HepG2 (cell line): ENCODE data around the gene CNTFR. TPM values are rescaled to one million over a fixed set of nuclear protein-coding genes. Genes with fewer than 3 reads are reported as not detected.

Experiments
- ATM ChIP-seq: fragments of 450-650 bp; IDR thresholded peaks from 2 replicates; pipeline ENCODE4 v1.7.1; 2017; ENCODE audit warnings: mild to moderate bottlenecking, borderline replicate concordance
- GTF3A ChIP-seq: sonication (generic); formaldehyde crosslinking; conservative IDR thresholded peaks from 2 replicates; pipeline ENCODE4 v1.4.0; 2020; ENCODE audit warnings: mild to moderate bottlenecking, missing genetic modification reagents
- JUN ChIP-seq: sonication (generic); formaldehyde crosslinking; IDR thresholded peaks from 2 replicates; pipeline ENCODE4 v1.4.0; 2020; ENCODE audit warnings: mild to moderate bottlenecking, missing genetic modification reagents
- MBD4 ChIP-seq: IDR thresholded peaks from 2 replicates; pipeline ENCODE4 v1.6.1; 2012; ENCODE audit warnings: low read length, inconsistent platforms, borderline replicate concordance
- MED8 ChIP-seq: sonication (generic); formaldehyde crosslinking; IDR thresholded peaks from 2 replicates; pipeline ENCODE4 v1.8.1; 2023; ENCODE audit warnings: mild to moderate bottlenecking, missing genetic modification reagents; ENCODE audit not compliant: insufficient replicate concordance
- PHB2 ChIP-seq: fragments of 450-650 bp; IDR thresholded peaks from 2 replicates; pipeline ENCODE4 v1.6.1; 2018; ENCODE audit not compliant: partially characterized antibody
- RAD21 ChIP-seq: fragments of 450-650 bp; formaldehyde crosslinking; IDR thresholded peaks from 2 replicates; pipeline ENCODE4 v1.5.0; 2020; ENCODE audit warnings: mild to moderate bottlenecking
- REPIN1 ChIP-seq: sonication (generic); formaldehyde crosslinking; IDR thresholded peaks from 2 replicates; pipeline ENCODE4 v1.8.0; 2022; ENCODE audit warnings: missing genetic modification reagents, low read depth, mild to moderate bottlenecking, borderline replicate concordance
- TBX3 ChIP-seq: fragments of 450-650 bp; IDR thresholded peaks from 2 replicates; pipeline ENCODE4 v1.6.1; 2017; ENCODE audit warnings: antibody characterized with exemption, mild to moderate bottlenecking, inconsistent platforms, borderline replicate concordance
- ZC3H4 ChIP-seq: sonication (generic); formaldehyde crosslinking; IDR thresholded peaks from 2 replicates; pipeline ENCODE4 v1.4.0; 2020; ENCODE audit warnings: missing genetic modification reagents, borderline replicate concordance
- ZNF10 ChIP-seq: sonication (generic); formaldehyde crosslinking; IDR thresholded peaks from 2 replicates; pipeline ENCODE4 v1.4.0; 2020; ENCODE audit warnings: mild to moderate bottlenecking, low read depth, missing genetic modification reagents, borderline replicate concordance
- ZNF136 ChIP-seq: sonication (generic); formaldehyde crosslinking; IDR thresholded peaks from 2 replicates; pipeline ENCODE4 v1.8.1; 2022; ENCODE audit warnings: low read depth, mild to moderate bottlenecking, moderate library complexity, missing genetic modification reagents
- ZNF3 ChIP-seq: IDR thresholded peaks from 2 replicates; pipeline ENCODE4 v1.7.0; 2017; ENCODE audit warnings: inconsistent platforms
- ZNF558 ChIP-seq: sonication (generic); formaldehyde crosslinking; IDR thresholded peaks from 2 replicates; pipeline ENCODE4 v1.9.0; 2022; ENCODE audit warnings: mild to moderate bottlenecking, missing genetic modification reagents, borderline replicate concordance
- ZNF570 ChIP-seq: sonication (generic); formaldehyde crosslinking; IDR thresholded peaks from 2 replicates; pipeline ENCODE4 v1.4.0; 2020; ENCODE audit warnings: mild to moderate bottlenecking, missing genetic modification reagents, borderline replicate concordance
- ZNF781 ChIP-seq: sonication (generic); formaldehyde crosslinking; IDR thresholded peaks from 2 replicates; pipeline ENCODE4 v1.5.1; 2020; ENCODE audit warnings: borderline replicate concordance, mild to moderate bottlenecking, missing genetic modification reagents; ENCODE audit errors: not compliant biosample characterization
- polyA plus RNA-seq, 8 experiments: library from polyadenylated mRNA; depleted of rRNA in 3 of 8; stranded (reverse) in 7 of 8; unstranded in 1 of 8; fragments of >200 nt; fragmentation: Illumina TruSeq in 4 of 8; extraction: Trizol in 4 of 8; gene quantifications; 2 replicates each; pipeline versions ENCODE4 v1.2.1 to v1.2.3, GENCODE V29; 2011 to 2016; ENCODE audit warnings: low read depth in 4 of 8, missing spikeins in 1 of 8, mixed read lengths in 1 of 8; ENCODE audit not compliant: insufficient read depth in 1 of 8
- total RNA-seq, 5 experiments: library from RNA; depleted of rRNA; stranded (reverse); fragments of >200 nt; fragmentation: Illumina TruSeq; extraction: Trizol; gene quantifications; 2 replicates each; pipeline ENCODE4 v1.2.3, GENCODE V29; 2016; ENCODE audit warnings: low read depth in 1 of 5
- TF ChIP-seq, protein P1 (sequence below): sonication (generic); formaldehyde crosslinking; IDR thresholded peaks from 2 replicates; pipeline ENCODE4 v1.4.0; 2020; ENCODE audit warnings: missing genetic modification reagents, borderline replicate concordance
- TF ChIP-seq, protein P2 (sequence below): fragments of 450-650 bp; IDR thresholded peaks from 2 replicates; pipeline ENCODE4 v1.6.1; 2016
- TF ChIP-seq, protein P3 (sequence below): sonication (generic); formaldehyde crosslinking; IDR thresholded peaks from 2 replicates; pipeline ENCODE4 v1.9.0; 2021; ENCODE audit warnings: missing genetic modification reagents, mild to moderate bottlenecking, borderline replicate concordance
- TF ChIP-seq, protein P4 (sequence below): sonication (generic); formaldehyde crosslinking; IDR thresholded peaks from 2 replicates; pipeline ENCODE4 v1.4.0; 2020; ENCODE audit warnings: missing genetic modification reagents, low read depth, mild to moderate bottlenecking, borderline replicate concordance

CNTFR gene
- total and polyA plus RNA-seq, 2 of the 13 experiments (the other 11 are each of a cell fraction or from before 2014, with no cell fraction given) = not detected

DNA sequence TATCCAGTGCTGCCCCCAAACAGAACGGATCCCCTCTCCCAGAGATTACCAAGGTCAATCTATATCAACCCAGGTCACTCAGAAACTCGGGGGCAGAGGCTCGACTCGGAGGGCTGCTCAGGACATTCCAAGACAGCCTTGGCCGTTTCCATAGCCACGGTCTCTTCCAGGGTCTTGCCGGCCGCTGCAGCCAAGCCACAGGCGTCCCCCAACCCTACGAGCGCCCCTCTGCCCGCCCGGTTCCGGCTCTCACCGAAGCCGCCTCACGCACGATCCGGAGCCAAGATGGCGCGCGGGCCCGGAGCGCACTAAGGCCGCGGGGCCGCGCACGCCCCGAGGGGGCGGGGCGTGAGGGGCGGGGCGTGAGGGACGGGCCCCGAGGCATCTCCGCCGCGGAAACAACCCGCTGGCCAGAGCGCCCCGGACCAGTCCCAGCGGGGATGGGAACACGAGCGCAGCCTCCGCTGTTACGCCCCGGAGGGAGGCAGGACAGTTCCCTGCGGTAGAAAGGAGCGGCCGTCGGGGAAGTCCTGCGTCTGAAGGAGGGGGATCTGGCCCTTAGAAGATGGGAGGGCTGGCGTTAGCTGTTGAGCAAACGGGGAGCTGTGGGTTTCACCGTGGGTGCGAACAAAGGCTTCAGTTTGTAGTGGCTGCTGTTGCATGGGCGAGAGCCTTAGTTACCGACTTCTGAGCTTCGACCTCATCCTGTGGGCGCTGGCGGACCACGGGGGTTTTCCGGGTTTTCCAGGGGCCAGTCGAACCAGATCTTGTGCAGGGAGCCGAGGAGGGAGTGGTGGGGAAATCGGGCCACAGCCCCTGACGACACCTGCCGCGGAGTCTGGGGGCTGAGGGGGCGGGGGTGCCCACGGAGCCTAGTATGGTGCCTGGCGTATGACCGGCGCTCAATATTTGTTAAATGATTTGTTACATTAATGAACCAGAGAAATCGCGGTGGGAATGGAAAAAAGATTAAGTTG, 22.6 kb upstream of the CNTFR start, which contains the start of gene RPP25L (continued):
- TF ChIP-seq, protein P1, sequence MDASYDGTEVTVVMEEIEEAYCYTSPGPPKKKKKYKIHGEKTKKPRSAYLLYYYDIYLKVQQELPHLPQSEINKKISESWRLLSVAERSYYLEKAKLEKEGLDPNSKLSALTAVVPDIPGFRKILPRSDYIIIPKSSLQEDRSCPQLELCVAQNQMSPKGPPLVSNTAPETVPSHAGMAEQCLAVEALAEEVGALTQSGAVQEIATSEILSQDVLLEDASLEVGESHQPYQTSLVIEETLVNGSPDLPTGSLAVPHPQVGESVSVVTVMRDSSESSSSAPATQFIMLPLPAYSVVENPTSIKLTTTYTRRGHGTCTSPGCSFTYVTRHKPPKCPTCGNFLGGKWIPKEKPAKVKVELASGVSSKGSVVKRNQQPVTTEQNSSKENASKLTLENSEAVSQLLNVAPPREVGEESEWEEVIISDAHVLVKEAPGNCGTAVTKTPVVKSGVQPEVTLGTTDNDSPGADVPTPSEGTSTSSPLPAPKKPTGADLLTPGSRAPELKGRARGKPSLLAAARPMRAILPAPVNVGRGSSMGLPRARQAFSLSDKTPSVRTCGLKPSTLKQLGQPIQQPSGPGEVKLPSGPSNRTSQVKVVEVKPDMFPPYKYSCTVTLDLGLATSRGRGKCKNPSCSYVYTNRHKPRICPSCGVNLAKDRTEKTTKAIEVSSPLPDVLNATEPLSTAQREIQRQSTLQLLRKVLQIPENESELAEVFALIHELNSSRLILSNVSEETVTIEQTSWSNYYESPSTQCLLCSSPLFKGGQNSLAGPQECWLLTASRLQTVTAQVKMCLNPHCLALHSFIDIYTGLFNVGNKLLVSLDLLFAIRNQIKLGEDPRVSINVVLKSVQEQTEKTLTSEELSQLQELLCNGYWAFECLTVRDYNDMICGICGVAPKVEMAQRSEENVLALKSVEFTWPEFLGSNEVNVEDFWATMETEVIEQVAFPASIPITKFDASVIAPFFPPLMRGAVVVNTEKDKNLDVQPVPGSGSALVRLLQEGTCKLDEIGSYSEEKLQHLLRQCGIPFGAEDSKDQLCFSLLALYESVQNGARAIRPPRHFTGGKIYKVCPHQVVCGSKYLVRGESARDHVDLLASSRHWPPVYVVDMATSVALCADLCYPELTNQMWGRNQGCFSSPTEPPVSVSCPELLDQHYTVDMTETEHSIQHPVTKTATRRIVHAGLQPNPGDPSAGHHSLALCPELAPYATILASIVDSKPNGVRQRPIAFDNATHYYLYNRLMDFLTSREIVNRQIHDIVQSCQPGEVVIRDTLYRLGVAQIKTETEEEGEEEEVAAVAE (CRISPR knock-in tag) = peak; percentile 79; the same call in 1 of the 2 replicates
- TF ChIP-seq REPIN1 (CRISPR knock-in tag) (no peak), GTF3A (CRISPR knock-in tag) (no peak), ZNF570 (no peak), RAD21 (CRISPR knock-in tag) (peak; percentile 3; the same call in 1 of the 2 replicates), PHB2 (no peak), ZNF3 (CRISPR knock-in tag) (no peak), ZNF781 (CRISPR knock-in tag) (no peak), ZC3H4 (CRISPR knock-in tag) (no peak), JUN (CRISPR knock-in tag) (no peak), ZNF136 (no peak), MBD4 (no peak), ZNF10 (CRISPR knock-in tag) (no peak), TBX3 (no peak), MED8 (no peak), ATM (no peak), ZNF558 (no peak)
- TF ChIP-seq, protein P2, sequence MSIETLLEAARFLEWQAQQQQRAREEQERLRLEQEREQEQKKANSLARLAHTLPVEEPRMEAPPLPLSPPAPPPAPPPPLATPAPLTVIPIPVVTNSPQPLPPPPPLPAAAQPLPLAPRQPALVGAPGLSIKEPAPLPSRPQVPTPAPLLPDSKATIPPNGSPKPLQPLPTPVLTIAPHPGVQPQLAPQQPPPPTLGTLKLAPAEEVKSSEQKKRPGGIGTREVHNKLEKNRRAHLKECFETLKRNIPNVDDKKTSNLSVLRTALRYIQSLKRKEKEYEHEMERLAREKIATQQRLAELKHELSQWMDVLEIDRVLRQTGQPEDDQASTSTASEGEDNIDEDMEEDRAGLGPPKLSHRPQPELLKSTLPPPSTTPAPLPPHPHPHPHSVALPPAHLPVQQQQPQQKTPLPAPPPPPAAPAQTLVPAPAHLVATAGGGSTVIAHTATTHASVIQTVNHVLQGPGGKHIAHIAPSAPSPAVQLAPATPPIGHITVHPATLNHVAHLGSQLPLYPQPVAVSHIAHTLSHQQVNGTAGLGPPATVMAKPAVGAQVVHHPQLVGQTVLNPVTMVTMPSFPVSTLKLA = no peak
- TF ChIP-seq, protein P3, sequence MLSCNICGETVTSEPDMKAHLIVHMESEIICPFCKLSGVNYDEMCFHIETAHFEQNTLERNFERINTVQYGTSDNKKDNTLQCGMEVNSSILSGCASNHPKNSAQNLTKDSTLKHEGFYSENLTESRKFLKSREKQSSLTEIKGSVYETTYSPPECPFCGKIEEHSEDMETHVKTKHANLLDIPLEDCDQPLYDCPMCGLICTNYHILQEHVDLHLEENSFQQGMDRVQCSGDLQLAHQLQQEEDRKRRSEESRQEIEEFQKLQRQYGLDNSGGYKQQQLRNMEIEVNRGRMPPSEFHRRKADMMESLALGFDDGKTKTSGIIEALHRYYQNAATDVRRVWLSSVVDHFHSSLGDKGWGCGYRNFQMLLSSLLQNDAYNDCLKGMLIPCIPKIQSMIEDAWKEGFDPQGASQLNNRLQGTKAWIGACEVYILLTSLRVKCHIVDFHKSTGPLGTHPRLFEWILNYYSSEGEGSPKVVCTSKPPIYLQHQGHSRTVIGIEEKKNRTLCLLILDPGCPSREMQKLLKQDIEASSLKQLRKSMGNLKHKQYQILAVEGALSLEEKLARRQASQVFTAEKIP (CRISPR knock-in tag) = no peak
- TF ChIP-seq, protein P4, sequence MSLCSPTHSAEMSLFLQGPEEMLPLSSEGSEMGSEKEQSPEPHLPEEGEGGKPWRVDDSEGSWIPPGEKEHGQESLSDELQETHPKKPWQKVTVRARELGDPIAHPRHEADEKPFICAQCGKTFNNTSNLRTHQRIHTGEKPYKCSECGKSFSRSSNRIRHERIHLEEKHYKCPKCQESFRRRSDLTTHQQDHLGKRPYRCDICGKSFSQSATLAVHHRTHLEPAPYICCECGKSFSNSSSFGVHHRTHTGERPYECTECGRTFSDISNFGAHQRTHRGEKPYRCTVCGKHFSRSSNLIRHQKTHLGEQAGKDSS = peak; percentile 17; the same call in 1 of the 2 replicates
